ENCODE data around the gene TREML2.

TREML2 gene

DNA sequence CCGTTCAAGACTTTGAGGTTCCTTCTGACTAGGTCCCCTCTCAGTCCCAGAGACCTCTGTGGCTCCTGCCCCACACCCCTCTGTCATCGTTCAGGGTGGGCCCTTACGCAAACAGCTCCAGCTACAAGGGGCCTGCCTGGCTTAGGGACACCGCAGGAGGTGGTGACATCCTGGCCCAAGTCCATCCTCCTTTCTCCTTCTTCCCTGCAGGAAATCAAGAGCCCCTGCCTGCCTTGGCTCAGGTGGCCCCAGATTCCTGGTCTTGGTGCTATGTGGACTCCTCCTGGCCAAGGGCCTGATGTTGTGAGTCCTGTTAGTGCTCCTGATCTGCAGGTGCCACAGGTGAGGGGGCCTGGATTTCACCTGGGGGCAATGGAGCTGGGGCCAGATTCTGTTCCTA lies 35.3 kb upstream of the TREML2 start:
- POLR2A ChIA-PET (ENCODE audit: low non-redundant PET): no interaction called here

GRCh38 chr6:41232667-41233066 lies 31.7 kb upstream of the TREML2 start:
- H3K27ac ChIP-seq: no peak overlapping the region
- POLR2A ChIA-PET (ENCODE audit: low non-redundant PET): no interaction called here
- CTCF ChIA-PET: interaction anchor here (0.6 to 0.7 kb wide), 2 partner anchors 38 to 145 kb away, joined by 4 to 6 read pairs; no protein-coding TSS in a partner anchor
- TF ChIP-seq CTCF (conservative IDR thresholded peaks at IDR 0.05; ENCODE audit: low read depth): no peak
- DNase-seq (ENCODE audit: low spot score): no peak

More for the DNA sequence above, 35.3 kb upstream of the TREML2 start:
- DNase-seq (ENCODE audit: low spot score): no peak
- CTCF ChIA-PET: interaction anchor here (0.6 kb wide), 1 partner anchor 26 kb away, joined by 3 read pairs; no protein-coding TSS in a partner anchor
- no peak for TF ChIP-seq CTCF (conservative IDR thresholded peaks at IDR 0.05; ENCODE audit: low read depth)
- no peak overlapping the region for H3K27ac ChIP-seq

GRCh38 chr6:41231246-41231645 lies 30.3 kb upstream of the TREML2 start:
- no peak overlapping the region for H3K27ac ChIP-seq
- DNase-seq (ENCODE audit: low spot score): no peak
- ChIA-PET CTCF (no interaction called here), POLR2A (ENCODE audit: low non-redundant PET) (no interaction called here)
- no peak for TF ChIP-seq CTCF (conservative IDR thresholded peaks at IDR 0.05; ENCODE audit: low read depth)

DNA sequence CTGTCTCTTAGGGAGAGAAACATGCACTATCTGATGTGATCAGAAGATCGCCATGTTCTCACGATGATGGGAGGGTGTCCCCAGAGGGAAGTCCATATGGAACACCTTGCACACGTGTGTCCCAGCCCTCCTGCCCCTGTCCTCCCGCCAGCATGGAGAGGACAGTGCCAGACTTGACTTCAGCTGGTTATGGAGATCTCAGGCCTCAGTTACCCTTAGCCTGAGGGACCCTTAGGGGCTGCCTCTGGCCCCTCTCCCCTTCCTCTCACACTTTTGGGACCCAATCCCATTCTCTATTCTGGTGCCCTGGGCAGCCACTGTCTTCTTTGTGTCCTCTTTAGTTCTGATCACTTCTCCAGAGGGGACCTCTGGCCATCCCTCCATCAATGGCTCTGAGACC lies 28.8 kb upstream of the TREML2 start:
- CTCF ChIA-PET: no interaction called here

GRCh38 chr6:41228616-41229015 lies 27.7 kb upstream of the TREML2 start:
- CTCF ChIA-PET: no interaction called here
- no peak overlapping the region for H3K27ac ChIP-seq
- POLR2A ChIA-PET (ENCODE audit: low non-redundant PET): no interaction called here
- DNase-seq (ENCODE audit: low spot score): no peak
- TF ChIP-seq CTCF (conservative IDR thresholded peaks at IDR 0.05; ENCODE audit: low read depth): no peak

More for the DNA sequence above, 28.8 kb upstream of the TREML2 start:
- no peak for TF ChIP-seq CTCF (conservative IDR thresholded peaks at IDR 0.05; ENCODE audit: low read depth)
- no peak overlapping the region for H3K27ac ChIP-seq
- POLR2A ChIA-PET (ENCODE audit: low non-redundant PET): no interaction called here
- no peak for DNase-seq (ENCODE audit: low spot score)

GRCh38 chr6:41228096-41228495 lies 27.1 kb upstream of the TREML2 start, which contains the start of gene TREML4:
Gene TREML4, plus strand, starts transcription at chr6:41228349. Its CDS starts 79 bp downstream, at chr6:41228428.
- CTCF ChIA-PET: no interaction called here
- no peak within 1 kb of the TSS for H3K27ac ChIP-seq
- no peak for DNase-seq (ENCODE audit: low spot score)
- POLR2A ChIA-PET (ENCODE audit: low non-redundant PET): interaction anchor here (0.6 kb wide), 1 partner anchor 363 kb away, joined by 3 read pairs; no protein-coding TSS in a partner anchor
- TF ChIP-seq CTCF (conservative IDR thresholded peaks at IDR 0.05; ENCODE audit: low read depth): no peak

DNA sequence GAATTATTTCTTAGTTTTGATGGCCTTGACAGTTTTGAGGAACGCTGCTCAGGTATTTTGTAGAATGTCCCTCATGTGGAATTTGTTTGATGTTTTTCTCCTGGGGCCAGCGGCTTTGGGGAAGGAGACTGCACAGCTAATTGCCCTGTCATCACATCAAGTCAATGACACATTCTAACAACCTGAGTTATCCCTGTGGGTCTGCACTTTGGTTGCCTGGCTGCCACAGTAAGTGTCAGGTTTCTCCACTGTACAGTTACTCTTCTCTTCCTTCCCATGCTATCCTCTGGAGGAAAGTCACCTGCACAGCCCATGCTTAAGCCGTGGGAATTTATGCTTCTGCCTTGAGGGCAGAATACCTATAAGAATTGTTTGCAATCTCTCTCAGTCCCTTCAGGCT lies 25.8 kb upstream of the TREML2 start:
- no peak for DNase-seq (ENCODE audit: low spot score)
- CTCF ChIA-PET: no interaction called here
- H3K27ac ChIP-seq: no peak overlapping the region
- TF ChIP-seq CTCF (conservative IDR thresholded peaks at IDR 0.05; ENCODE audit: low read depth): no peak
- POLR2A ChIA-PET (ENCODE audit: low non-redundant PET): no interaction called here
